ENCODE data around the gene CABS1. TPM values are rescaled to one million over a fixed set of nuclear protein-coding genes. Genes with fewer than 3 reads are reported as not detected.

CABS1 gene
- total and polyA plus RNA-seq, 8 donors: not detected

DNA sequence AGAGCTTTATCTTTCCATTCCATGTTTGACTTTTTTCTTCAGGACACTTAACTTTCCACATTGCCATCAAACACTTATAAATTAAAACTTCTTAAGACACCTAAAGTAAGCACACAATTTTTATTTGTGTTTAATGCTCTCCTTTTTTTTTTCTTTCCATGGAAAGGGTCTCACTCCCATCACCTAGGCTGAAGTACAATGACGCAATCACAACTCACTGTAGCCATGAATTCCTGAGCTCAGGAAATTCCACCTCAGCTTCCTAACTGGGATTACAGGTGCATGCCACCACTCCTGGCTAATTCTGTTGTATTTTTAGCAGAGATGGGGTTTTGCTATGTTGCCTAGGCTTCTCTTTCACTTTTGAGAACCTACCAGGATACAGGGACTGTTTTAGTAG, 33.0 kb downstream of the CABS1 start:
- H3K36me3 ChIP-seq: no peaks in the 10 kb centered on the region
- intact Hi-C loops (cut with DNase I): no loop called here
- ATAC-seq (no peak), DNase-seq (no peak), FAIRE-seq (no peak)
- no peak overlapping the region for H3K4me3 ChIP-seq
- no peak overlapping the region for H3K27ac ChIP-seq
- H3K4me1 ChIP-seq: no peaks in the 10 kb centered on the region
- H3K9me3 ChIP-seq: no peaks in the 10 kb centered on the region
- TF ChIP-seq, protein P1, sequence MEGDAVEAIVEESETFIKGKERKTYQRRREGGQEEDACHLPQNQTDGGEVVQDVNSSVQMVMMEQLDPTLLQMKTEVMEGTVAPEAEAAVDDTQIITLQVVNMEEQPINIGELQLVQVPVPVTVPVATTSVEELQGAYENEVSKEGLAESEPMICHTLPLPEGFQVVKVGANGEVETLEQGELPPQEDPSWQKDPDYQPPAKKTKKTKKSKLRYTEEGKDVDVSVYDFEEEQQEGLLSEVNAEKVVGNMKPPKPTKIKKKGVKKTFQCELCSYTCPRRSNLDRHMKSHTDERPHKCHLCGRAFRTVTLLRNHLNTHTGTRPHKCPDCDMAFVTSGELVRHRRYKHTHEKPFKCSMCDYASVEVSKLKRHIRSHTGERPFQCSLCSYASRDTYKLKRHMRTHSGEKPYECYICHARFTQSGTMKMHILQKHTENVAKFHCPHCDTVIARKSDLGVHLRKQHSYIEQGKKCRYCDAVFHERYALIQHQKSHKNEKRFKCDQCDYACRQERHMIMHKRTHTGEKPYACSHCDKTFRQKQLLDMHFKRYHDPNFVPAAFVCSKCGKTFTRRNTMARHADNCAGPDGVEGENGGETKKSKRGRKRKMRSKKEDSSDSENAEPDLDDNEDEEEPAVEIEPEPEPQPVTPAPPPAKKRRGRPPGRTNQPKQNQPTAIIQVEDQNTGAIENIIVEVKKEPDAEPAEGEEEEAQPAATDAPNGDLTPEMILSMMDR (IDR thresholded peaks at IDR 0.05): no peak
- 97 to 100% methylated on average over 1 of the region's 1 CpG for WGBS, 2 donors
- no peaks in the 10 kb centered on the region for H3K27me3 ChIP-seq

DNA sequence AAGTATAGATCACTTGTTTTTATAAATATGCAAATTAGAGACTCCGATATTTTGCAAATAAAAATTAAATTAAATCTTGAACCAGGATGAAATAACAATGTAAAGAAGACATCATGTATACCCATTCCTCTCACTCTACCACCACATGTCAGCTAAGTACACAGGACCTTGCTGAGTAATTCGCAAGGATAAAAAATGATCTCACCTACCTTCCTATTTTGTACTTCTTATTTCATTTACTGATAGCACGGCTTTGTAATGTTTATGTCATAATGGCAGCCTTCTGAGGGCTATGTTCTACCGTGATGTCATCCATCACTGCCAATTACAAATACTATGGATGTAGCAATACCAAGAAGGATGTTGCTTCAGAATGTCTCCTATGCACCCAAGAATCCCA, 37.2 kb downstream of the CABS1 start:
- ATAC-seq: no peak
- Histone ChIP-seq H3K9me3 (no peaks in the 10 kb centered on the region), H3K27ac (no peak overlapping the region), H3K4me3 (no peak overlapping the region), H3K4me1 (no peaks in the 10 kb centered on the region), H3K36me3 (no peaks in the 10 kb centered on the region), H3K27me3 (no peaks in the 10 kb centered on the region)
- FAIRE-seq: no peak
- 70 to 79% methylated on average over 4 of the region's 4 CpGs for WGBS, 2 donors
- no peak for DNase-seq
- TF ChIP-seq, protein P1 (IDR thresholded peaks at IDR 0.05): no peak
- intact Hi-C loops (cut with DNase I): no loop called here

DNA sequence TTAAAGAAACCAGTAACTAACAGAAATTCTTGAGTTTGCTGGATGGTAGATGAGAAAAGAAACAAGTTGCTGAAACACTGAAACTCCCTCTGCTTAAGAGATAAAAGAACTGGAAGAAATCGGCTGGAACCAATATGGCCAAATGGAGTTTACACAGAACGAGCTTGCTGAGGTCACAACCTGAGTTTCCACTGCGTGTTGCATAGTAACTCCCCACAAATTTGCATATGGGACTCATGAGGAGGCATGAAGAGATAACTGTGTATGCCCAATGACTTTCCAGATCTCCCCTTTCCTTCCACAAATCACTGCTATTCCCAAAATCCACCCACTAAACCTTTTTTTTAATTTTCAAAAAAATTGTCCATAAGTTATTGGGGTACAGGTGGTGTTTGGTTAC, 38.0 kb downstream of the CABS1 start:
- intact Hi-C loops (cut with DNase I): no loop called here

DNA sequence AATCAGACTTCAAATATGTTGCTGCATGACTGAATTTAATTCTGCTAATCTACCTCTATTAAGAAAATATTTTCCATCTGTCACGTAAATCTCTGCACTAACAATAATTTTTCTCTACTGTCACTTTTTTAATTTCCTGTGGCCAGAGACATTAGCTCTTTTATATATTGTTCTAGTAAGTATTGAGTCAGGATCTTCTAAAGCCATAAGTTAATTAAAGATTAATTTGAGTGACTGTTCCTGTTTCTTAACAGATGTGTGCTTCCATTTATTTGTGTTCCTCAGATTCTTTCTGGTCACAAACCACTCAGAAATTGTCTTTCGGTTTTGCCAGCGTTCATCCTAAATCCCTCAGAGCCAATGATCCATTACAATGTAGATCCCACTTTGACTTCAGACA, 45.8 kb downstream of the CABS1 start:
- TF ChIP-seq, protein P1 (IDR thresholded peaks at IDR 0.05): no peak
- no peaks in the 10 kb centered on the region for H3K36me3 ChIP-seq
- H3K4me3 ChIP-seq: no peak overlapping the region
- WGBS, 2 donors: 68 to 69% methylated on average over 3 of the region's 3 CpGs
- intact Hi-C loops (cut with DNase I): no loop called here
- DNase-seq: no peak
- no peaks in the 10 kb centered on the region for H3K27me3 ChIP-seq
- no peaks in the 10 kb centered on the region for H3K9me3 ChIP-seq
- no peak for FAIRE-seq
- ATAC-seq: no peak
- no peak overlapping the region for H3K27ac ChIP-seq
- H3K4me1 ChIP-seq: no peaks in the 10 kb centered on the region

More for the DNA sequence above, 38.0 kb downstream of the CABS1 start:
- no peak overlapping the region for H3K27ac ChIP-seq
- no peaks in the 10 kb centered on the region for H3K9me3 ChIP-seq
- 66 to 85% methylated on average over 3 of the region's 3 CpGs for WGBS, 2 donors
- no peak for ATAC-seq
- no peak overlapping the region for H3K4me3 ChIP-seq
- H3K27me3 ChIP-seq: no peaks in the 10 kb centered on the region
- no peaks in the 10 kb centered on the region for H3K4me1 ChIP-seq
- FAIRE-seq: no peak
- TF ChIP-seq, protein P1 (IDR thresholded peaks at IDR 0.05): no peak
- no peak for DNase-seq
- H3K36me3 ChIP-seq: no peaks in the 10 kb centered on the region

DNA sequence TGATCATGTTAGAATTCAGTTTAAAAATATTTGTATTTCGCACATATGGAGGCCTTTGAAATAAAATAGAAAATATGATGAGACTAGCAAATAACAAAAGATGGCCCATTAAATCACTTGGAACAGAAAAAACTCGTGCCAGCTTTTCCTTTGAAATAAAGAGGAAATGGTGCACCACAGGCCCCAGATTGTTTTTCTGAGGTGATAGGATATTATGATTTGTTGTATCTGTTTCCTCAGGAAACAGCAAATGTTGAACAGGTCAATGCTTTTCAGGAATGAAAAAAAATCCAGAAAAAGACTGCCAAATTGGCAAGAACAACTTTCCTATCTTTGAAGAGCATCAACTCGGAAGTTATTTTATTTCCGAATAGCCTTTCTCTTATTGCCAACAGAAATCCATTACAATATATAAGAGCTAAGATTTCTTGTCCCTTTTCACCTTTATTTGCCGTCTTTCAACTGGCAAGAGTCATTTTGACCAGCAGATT, 48.0 kb downstream of the CABS1 start, which contains the start of gene SMR3B:
SMR3B (plus strand) TSS at position 441 of the 491 bp plus-strand sequence. CDS start 1,380 bp downstream, outside the sequence.
- FAIRE-seq: no peak
- no peaks in the 10 kb centered on the region for H3K27me3 ChIP-seq
- ATAC-seq: no peak
- 61 to 72% methylated on average over 5 of the region's 5 CpGs for WGBS, 2 donors
- intact Hi-C loops (cut with DNase I): no loop called here
- H3K36me3 ChIP-seq: no peaks in the 10 kb centered on the region
- TF ChIP-seq, protein P1 (IDR thresholded peaks at IDR 0.05): no peak
- no peaks in the 10 kb centered on the region for H3K9me3 ChIP-seq
- no peak within 1 kb of the TSS for H3K4me3 ChIP-seq
- no peaks in the 10 kb centered on the region for H3K4me1 ChIP-seq
- DNase-seq: no peak
- no peak within 1 kb of the TSS for H3K27ac ChIP-seq

Other genes starting within 250 kb of the CABS1 start
- not detected for gene PRR27, start 180.7 kb upstream of the CABS1 start, total RNA-seq
- not detected for gene PRR27, start 180.7 kb upstream of the CABS1 start, polyA plus RNA-seq
- 1 to 10 TPM in 1 of 6 donors, under 1 TPM in 3, not detected in 2; 0.34 to 1.2 (median 0.63) TPM for gene ODAM, start 139.3 kb upstream of the CABS1 start, total RNA-seq
- under 1 TPM; 0.19 to 0.61 TPM for gene ODAM, start 139.3 kb upstream of the CABS1 start, polyA plus RNA-seq
- under 1 TPM in 1 of 6 donors, not detected in 5; 0.94 TPM for gene FDCSP, start 108.9 kb upstream of the CABS1 start, total RNA-seq
- gene FDCSP, start 108.9 kb upstream of the CABS1 start, polyA plus RNA-seq: under 1 TPM; 0.28 to 0.61 TPM
- not detected for gene CSN3, start 92.4 kb upstream of the CABS1 start, total RNA-seq
- gene CSN3, start 92.4 kb upstream of the CABS1 start, polyA plus RNA-seq: not detected
- gene SMR3A, start 25.8 kb downstream of the CABS1 start, total RNA-seq: not detected
- gene SMR3A, start 25.8 kb downstream of the CABS1 start, polyA plus RNA-seq: not detected
- gene SMR3B, start 48.1 kb downstream of the CABS1 start, total RNA-seq: not detected
- gene SMR3B, start 48.1 kb downstream of the CABS1 start, polyA plus RNA-seq: not detected
- not detected for gene OPRPN, start 63.0 kb downstream of the CABS1 start, total RNA-seq
- gene OPRPN, start 63.0 kb downstream of the CABS1 start, polyA plus RNA-seq: not detected
- gene MUC7, start 137.2 kb downstream of the CABS1 start, total RNA-seq: not detected
- under 1 TPM in 1 of 2 donors, not detected in 1; 0.02 TPM for gene MUC7, start 137.2 kb downstream of the CABS1 start, polyA plus RNA-seq
- gene AMTN, start 183.6 kb downstream of the CABS1 start, total RNA-seq: under 1 TPM in 1 of 6 donors, not detected in 5; 0.53 TPM
- not detected for gene AMTN, start 183.6 kb downstream of the CABS1 start, polyA plus RNA-seq